Body of pancreas (tissue), 4 donors: ENCODE data around the gene RAMP1.

Experiments
- POLR2A ChIP-seq, 3 donors: fragments of 450-650 bp; IDR thresholded peaks; one replicate each; pipeline ENCODE4 v1.6.1; 2016; ENCODE audit warnings: antibody characterized with exemption in 3 of 3, mild to moderate bottlenecking in 2 of 3
- TF ChIP-seq, protein P1 (sequence below), 7 experiments: fragments of 450-650 bp in 4 of 7; fragments of 200-600 bp in 3 of 7; sonication (generic) in 3 of 7; IDR thresholded peaks; one replicate each; pipeline ENCODE4 v1.5.1; 2016 to 2019; ENCODE audit warnings: antibody characterized with exemption in 7 of 7

DNA sequence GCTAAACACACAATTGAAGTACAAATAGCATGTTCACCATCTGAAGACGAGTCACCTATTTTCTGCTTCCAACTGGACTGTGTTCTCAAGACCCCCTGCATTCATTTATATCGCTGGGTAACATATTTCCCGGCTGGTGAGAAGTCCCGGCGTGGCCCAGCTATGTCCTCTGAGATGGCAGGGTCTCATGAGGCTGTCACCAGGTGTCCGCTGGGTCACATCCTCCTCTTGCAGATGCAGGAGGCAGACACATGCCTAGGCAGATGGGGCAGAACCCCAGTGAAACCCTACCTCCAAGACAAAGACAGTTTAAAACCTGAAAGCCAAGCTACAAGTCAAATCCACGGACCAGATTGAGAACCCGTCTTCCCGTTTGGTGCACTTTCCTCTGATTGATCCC is 70.6 kb downstream of the RAMP1 start:
- TF ChIP-seq, protein P1, sequence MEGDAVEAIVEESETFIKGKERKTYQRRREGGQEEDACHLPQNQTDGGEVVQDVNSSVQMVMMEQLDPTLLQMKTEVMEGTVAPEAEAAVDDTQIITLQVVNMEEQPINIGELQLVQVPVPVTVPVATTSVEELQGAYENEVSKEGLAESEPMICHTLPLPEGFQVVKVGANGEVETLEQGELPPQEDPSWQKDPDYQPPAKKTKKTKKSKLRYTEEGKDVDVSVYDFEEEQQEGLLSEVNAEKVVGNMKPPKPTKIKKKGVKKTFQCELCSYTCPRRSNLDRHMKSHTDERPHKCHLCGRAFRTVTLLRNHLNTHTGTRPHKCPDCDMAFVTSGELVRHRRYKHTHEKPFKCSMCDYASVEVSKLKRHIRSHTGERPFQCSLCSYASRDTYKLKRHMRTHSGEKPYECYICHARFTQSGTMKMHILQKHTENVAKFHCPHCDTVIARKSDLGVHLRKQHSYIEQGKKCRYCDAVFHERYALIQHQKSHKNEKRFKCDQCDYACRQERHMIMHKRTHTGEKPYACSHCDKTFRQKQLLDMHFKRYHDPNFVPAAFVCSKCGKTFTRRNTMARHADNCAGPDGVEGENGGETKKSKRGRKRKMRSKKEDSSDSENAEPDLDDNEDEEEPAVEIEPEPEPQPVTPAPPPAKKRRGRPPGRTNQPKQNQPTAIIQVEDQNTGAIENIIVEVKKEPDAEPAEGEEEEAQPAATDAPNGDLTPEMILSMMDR (IDR thresholded peaks at IDR 0.05): no peak
- no peak for TF ChIP-seq POLR2A (IDR thresholded peaks at IDR 0.05)
